HUES6 (cell line): ENCODE data around the gene FOXC2.
"Not testable (repeated sequence)": the region's sequence is repeated elsewhere in the genome, so short reads cannot be mapped to it uniquely, and the experiment has no call there.

Experiments used
- H3K27ac ChIP-seq: 2 replicates; pipeline ENCODE4 v1.7.0; 2013; ENCODE audit warnings: low read depth, mild to moderate bottlenecking, low read length, inconsistent platforms
- H3K27me3 ChIP-seq: 2 replicates; pipeline ENCODE4 v1.6.1; 2013; ENCODE audit warnings: low read length; ENCODE audit not compliant: control insufficient read depth, insufficient read depth
- H3K36me3 ChIP-seq: 2 replicates; pipeline ENCODE4 v1.6.1; 2013; ENCODE audit warnings: low read length; ENCODE audit not compliant: control insufficient read depth, insufficient read depth
- H3K4me1 ChIP-seq: 2 replicates; pipeline ENCODE4 v1.6.1; 2013; ENCODE audit warnings: low read length; ENCODE audit not compliant: control insufficient read depth, insufficient read depth
- H3K4me3 ChIP-seq: 2 replicates; pipeline ENCODE4 v1.5.1; 2013; ENCODE audit warnings: low read depth, low read length
- H3K9ac ChIP-seq: one replicate; pipeline ENCODE4 v1.6.1; 2013; ENCODE audit warnings: mild to moderate bottlenecking, low read length
- H3K9me3 ChIP-seq: 2 replicates; pipeline ENCODE4 v1.6.1; 2013; ENCODE audit warnings: low read depth, low read length; ENCODE audit not compliant: control insufficient read depth, insufficient read depth

Gene FOXC2

DNA sequence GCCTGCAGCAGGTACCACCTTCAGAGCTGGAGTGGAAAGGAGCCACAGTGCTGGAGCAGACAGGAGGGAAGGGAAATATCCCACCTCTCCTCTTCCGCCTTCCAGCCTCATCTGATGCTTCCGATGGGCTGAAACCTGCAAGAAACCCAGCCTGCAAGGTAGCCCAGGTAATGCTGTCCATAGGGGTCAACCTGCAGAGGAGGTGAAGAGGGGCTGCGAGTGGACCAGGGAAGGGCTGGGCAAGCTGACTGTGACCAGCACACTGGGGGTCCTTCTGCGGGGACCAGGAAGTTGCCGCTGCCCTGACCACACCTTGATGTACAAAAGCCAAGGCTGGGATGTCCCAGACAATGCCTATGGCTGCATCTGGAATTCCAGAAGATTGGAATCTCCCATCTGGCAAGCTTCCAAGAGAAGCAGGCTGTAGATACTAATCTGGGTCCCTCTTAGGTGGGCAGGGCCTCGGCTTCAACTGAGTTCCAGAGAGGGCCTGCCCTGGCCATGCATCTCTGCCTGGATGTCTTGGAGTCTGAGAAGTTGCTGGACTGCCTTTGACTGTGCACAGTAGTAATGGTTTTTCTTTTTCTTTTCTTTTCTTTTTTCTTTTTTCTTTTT is 17.5 kb downstream of the FOXC2 start:
- Histone ChIP-seq H3K9me3 (no peaks in the 10 kb centered on the region), H3K27ac (no peak overlapping the region), H3K27me3 (peaks cover 43% of the 10 kb centered on the region), H3K36me3 (no peaks in the 10 kb centered on the region), H3K4me1 (no peaks in the 10 kb centered on the region), H3K9ac (no peak overlapping the region), H3K4me3 (no peak overlapping the region)

- no peak overlapping the region for H3K27ac ChIP-seq
- H3K4me3 ChIP-seq: no peak overlapping the region
- H3K27me3 ChIP-seq: peaks cover 39% of the 10 kb centered on the region
- H3K9ac ChIP-seq: no peak overlapping the region
- H3K9me3 ChIP-seq: no peaks in the 10 kb centered on the region
- no peaks in the 10 kb centered on the region for H3K4me1 ChIP-seq
- no peaks in the 10 kb centered on the region for H3K36me3 ChIP-seq
Observed at GRCh38 chr16:86584726-86585721, 18.4 kb downstream of the FOXC2 start.

DNA sequence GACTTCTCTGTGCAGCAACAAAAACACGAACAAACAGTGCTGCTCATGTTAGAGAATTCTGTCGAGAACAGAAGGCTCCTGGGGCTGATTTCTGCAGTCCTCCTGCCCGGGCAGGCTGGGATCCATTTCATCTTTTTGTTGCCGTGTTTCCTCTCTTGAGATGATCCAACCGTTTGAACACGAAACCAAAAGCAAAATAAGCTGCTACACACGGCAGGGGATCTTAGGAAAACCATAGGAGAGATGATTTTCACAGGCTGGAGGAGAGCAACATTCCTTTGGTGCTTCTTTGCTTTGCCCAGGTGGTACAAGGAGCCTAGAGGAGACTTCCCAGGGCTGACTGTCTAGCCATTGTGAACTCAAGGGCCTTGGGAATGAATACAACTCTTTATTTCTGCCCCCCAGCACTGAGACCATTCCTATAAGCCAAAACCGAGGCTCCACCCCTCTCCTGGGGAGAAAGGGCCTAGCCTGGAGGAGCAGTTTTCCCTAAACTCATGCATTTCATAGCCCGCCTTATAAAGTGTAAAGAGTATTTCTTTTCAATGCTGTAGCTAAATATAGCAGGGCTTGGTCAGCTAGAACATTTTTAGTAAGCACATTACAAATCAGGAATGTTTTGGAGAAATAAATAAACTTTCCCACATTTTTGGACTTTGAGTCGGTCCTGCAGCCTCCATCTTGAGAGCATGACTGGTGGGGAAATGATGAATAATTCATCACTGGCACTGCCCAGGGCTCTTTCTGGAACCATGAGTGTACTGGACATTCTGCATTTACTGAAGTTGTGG is 19.4 kb downstream of the FOXC2 start:
- Histone ChIP-seq H3K4me3 (no peak overlapping the region), H3K36me3 (no peaks in the 10 kb centered on the region), H3K9me3 (no peaks in the 10 kb centered on the region), H3K4me1 (no peaks in the 10 kb centered on the region), H3K27ac (no peak overlapping the region), H3K27me3 (peaks cover 34% of the 10 kb centered on the region), H3K9ac (no peak overlapping the region)

- Histone ChIP-seq H3K9me3 (no peaks in the 10 kb centered on the region), H3K4me1 (no peaks in the 10 kb centered on the region), H3K4me3 (no peak overlapping the region), H3K9ac (no peak overlapping the region), H3K27ac (no peak overlapping the region), H3K36me3 (no peaks in the 10 kb centered on the region), H3K27me3 (peaks cover 24% of the 10 kb centered on the region)
Observed at GRCh38 chr16:86587487-86587886, 20.9 kb downstream of the FOXC2 start.

DNA sequence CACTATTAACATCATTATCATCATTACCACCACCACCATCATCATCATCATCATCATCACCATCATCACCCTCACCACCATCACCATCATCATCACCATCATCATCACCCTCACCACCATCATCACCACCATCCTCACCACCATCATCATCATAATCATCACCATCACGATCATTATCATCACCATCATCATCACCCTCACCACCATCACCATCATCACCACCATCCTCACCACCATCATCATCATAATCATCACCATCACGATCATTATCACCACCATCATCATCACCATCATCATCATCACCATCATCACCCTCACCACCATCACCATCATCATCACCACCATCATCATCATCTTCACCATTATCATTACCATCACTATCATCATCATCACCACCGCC is 21.3 kb downstream of the FOXC2 start:
- not testable (repeated sequence) for H3K9ac ChIP-seq, H3K4me1 ChIP-seq, H3K27ac ChIP-seq, H3K9me3 ChIP-seq, H3K4me3 ChIP-seq, H3K36me3 ChIP-seq
- peaks cover 26% of the 10 kb centered on the region for H3K27me3 ChIP-seq

DNA sequence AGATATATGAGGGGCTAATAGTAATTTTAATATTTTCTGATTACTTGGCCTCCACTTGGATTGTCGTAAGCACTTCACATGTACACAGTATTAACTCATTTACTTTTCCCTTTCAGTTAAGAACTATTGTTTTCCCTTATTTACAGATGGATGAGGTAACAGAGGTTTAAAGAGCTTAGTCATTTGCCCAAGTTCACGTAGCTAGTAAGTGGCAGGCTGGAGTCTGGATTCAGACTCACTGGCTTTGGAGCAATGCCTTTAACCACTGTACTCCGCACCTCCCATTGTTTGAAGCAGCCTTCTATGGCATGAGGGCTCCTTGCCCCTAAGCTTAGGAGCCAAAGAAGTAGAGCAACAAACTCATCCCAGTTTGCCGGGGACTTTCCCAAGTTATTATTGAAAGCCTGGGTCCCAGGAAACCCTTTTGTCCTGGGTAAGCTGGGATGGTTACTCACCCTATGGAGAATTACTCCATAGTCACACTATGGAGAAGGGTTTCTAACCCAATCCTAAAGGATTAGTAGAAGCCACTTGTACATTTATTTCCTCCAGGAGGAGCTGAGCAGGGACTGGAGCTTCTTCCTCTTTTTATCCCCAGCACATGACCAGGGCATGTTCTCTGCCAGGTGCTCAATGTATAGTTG is 24.0 kb downstream of the FOXC2 start:
- H3K4me3 ChIP-seq: no peak overlapping the region
- H3K9me3 ChIP-seq: no peaks in the 10 kb centered on the region
- no peaks in the 10 kb centered on the region for H3K36me3 ChIP-seq
- no peaks in the 10 kb centered on the region for H3K4me1 ChIP-seq
- no peak overlapping the region for H3K9ac ChIP-seq
- peaks cover 28% of the 10 kb centered on the region for H3K27me3 ChIP-seq
- no peak overlapping the region for H3K27ac ChIP-seq

DNA sequence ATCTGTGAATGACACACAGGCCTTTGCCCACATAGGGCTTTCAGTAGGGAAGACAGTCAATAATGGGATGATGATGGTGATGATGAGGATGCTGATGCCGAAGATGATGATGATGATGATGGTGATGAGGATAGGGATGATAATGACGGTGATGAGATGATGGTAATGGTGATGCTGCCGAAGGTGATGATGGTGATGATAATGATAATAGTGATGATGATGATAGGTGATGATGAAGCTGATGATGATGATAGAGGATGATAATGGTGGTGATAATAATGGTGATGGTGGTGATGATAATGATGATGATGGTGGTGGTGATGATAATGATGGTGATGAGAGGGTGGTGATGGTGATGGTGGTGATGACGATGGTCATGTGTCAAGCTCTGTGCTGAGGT is 24.6 kb downstream of the FOXC2 start:
- Histone ChIP-seq H3K9me3 (no peaks in the 10 kb centered on the region), H3K4me3 (no peak overlapping the region), H3K4me1 (no peaks in the 10 kb centered on the region), H3K9ac (no peak overlapping the region), H3K36me3 (no peaks in the 10 kb centered on the region), H3K27me3 (peaks cover 33% of the 10 kb centered on the region), H3K27ac (no peak overlapping the region)

DNA sequence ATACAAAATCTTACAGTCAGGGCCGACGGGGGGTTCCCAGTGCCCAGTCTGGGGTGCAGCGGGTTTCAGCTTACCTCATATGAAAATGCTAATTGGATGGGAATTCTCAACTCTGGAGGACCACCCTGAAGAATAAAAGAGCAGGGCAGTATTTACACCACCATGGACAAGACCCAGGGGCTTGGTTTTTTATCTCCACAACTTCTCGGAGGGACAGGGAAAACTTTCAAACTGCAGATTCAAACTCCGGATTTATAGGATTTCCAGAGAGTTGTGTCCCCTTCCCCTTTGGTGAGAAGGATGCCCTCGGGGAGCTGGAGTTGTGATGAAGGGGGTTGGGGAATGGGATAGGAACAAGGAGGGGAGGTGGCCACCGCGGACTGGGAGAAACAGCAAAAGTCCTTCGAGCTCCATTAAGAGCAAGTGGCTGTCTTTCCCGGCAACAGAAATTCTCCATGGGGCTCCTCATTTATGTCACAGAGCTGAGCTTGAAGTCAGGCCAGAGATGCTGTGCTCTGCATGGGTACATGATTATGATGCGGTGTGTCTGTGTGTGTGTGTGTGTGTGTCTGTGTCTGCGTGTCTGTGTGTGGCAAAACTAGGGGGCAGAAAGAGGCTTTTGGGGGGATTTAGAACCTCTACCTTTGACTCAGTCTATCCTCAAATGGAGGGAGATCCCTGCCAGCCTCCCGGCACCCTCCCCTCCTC is 27.4 kb downstream of the FOXC2 start:
- no peak overlapping the region for H3K27ac ChIP-seq
- H3K9me3 ChIP-seq: no peaks in the 10 kb centered on the region
- H3K36me3 ChIP-seq: no peaks in the 10 kb centered on the region
- no peaks in the 10 kb centered on the region for H3K4me1 ChIP-seq
- no peak overlapping the region for H3K4me3 ChIP-seq
- H3K27me3 ChIP-seq: peaks cover 33% of the 10 kb centered on the region
- no peak overlapping the region for H3K9ac ChIP-seq

DNA sequence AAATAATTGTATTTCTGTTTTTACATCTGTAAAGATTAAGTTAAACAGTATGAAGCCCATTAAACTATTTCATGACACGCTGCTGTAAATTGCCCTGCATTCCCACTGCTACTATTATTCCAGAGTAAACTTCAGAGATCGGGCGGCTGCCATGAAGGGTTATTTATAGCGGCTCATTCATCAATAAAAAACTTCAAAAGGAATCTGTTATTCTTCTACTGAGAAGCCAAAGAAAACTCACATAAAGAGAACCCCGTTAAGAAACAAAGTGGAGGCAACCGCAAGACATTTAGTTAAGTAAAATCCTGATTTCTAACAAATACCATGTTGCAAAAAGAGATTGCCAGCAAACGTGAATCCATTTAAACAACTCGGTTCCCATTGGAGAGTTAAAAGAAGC is 28.1 kb downstream of the FOXC2 start:
- H3K27me3 ChIP-seq: peaks cover 29% of the 10 kb centered on the region
- no peaks in the 10 kb centered on the region for H3K9me3 ChIP-seq
- H3K36me3 ChIP-seq: no peaks in the 10 kb centered on the region
- H3K4me1 ChIP-seq: no peaks in the 10 kb centered on the region
- H3K4me3 ChIP-seq: no peak overlapping the region
- no peak overlapping the region for H3K27ac ChIP-seq
- H3K9ac ChIP-seq: no peak overlapping the region

DNA sequence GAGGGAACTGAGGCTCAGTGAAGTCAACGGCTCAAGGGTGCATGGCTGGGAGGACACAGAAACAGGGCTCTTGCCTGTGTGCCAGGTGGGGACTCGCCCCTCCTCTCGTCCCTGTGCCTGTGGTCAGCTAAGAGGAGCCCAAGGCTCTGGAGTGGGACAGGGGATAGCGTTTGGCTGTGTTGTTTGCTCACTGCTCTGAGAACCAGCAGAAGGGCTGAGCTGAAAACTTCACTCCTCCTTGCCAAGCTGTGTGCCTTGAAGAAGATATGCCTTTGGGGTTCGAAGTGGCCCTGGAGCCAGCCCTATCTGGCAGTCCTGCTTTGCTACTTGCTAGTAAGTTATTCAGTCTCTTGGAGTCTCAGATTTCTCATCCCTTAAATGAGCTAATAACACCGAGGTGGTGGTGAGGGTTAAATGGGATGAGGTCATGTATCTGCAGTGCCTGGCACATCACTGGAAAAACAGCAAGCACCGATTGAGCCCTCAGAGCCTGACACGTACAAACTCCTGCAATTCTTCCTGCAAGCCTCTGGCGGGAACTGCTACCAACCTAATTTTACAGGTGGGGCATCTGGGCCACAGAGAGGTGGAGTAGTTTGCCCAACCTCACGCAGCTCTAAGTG is 29.5 kb downstream of the FOXC2 start:
- Histone ChIP-seq H3K9me3 (no peaks in the 10 kb centered on the region), H3K27ac (no peak overlapping the region), H3K4me1 (no peaks in the 10 kb centered on the region), H3K27me3 (peaks cover 23% of the 10 kb centered on the region), H3K36me3 (no peaks in the 10 kb centered on the region), H3K9ac (no peak overlapping the region), H3K4me3 (no peak overlapping the region)
